ENCODE measurements around the gene VPS26C.
"Not testable (repeated sequence)": the region's sequence is repeated elsewhere in the genome, so short reads cannot be mapped to it uniquely, and the experiment has no call there.

Gene VPS26C

DNA sequence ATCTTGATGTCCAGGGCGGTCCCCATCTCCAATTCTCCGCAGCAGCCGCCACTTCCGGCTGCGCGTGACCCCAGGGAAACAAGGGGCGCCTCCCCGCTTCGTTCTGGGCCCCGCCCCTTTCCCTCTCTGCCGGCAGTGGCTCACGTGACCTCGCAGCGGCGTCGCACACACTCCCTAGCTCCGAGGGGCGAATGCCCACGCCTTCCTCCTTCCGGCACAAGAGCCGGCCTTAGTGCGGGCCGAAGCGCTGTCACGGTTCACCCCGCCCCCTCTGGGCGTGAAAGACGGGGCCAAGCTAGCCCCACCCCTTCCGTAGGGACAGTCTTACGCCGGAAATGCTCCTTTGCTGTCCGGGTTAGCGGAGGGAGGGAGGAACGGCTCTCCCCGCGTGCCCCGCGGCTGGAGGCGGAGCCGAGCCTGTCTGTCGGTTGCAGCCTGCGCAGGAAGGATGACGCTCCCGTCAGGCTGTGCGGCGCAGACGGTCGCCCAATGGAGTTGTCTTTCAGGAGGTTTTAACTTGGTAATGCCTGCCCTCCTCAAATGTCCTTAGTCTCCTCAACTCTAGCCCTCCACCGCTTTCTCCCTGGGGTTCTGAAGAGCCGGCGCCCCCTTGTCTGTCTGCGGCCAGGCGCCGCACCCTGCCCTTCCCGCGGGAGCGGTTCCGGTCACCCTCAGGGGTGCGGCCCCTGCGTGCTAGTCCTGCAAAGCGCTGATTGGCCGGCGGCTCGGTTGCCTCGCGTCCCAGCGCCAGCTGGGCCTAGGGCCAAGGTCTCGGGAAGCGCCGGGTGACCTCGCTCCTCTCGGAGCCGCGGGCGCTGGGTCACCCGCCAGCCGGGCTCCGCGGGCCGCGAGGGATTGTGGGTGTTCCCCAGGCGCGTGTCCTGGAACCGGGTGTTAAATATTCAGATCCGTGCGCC is at the start of gene VPS26C:
VPS26C (minus strand) TSS at position 66 of the 917 bp plus-strand sequence; CDS start at position 26, 40 bp downstream.
- DNase-seq = peak; percentile 99

DNA sequence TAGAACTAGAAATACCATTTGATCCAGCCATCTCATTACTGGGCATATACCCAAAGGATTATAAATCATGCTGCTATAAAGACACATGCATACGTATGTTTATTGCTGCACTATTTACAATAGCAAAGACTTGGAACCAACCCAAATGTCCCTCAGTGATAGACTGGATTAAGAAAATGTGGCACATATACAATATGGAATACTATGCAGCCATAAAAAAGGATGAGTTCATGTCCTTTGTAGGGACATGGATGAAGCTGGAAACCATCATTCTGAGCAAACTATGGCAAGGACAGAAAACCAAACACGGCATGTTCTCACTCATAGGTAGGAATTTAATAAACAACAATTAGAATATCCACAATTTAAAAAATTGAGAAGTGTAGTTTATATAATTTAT is 48.9 kb upstream of the VPS26C start:
- DNase-seq = not testable (repeated sequence)

DNA sequence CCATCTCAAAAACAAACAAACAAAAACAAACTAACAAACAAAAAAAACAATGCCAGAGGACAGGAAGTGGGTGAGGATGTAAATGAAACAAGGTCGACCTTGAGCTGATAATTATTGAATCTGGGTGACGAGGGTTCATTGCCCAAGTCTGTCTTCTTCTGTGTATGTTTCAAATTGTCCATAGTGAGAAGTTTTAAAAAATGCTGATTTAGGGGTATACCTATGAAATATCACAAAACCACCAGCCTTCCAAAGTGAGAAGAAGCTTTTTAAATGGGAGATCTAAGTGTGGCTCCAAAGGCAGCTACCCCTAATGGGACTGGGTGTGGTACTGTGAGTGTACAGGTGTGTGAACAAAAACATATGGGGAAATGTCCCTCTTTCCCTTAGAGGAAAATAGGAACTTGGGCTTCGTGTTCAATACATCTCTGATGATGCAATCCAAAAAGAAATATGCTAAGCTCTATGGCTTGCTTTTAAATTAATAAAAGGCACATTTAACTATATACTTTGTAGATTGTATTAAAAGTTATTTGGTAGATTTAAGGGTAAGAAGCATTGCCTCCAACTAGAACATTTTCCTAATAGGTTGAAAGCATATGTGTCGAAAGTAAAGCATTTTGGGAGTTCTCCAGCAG is 33.1 kb upstream of the VPS26C start:
- DNase-seq = no peak

DNA sequence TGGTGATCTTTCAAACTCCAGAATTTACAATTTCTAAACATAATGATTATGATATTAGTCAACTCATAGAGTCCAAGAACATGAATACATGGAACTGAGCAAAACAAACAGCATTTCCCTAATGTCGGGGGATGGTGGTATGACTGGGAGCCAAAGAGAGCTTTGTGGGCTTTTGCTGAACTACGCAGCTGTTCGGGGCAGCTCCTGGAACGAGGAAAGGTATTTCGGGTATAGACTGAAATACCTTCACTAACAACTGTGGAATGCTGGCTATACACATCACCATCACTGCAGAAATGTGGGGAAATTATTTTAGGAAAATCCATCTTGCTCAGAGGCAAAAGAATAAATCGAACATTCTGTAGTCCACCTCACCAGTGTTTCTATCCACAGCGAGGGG is 30.2 kb upstream of the VPS26C start:
- DNase-seq = no peak

DNA sequence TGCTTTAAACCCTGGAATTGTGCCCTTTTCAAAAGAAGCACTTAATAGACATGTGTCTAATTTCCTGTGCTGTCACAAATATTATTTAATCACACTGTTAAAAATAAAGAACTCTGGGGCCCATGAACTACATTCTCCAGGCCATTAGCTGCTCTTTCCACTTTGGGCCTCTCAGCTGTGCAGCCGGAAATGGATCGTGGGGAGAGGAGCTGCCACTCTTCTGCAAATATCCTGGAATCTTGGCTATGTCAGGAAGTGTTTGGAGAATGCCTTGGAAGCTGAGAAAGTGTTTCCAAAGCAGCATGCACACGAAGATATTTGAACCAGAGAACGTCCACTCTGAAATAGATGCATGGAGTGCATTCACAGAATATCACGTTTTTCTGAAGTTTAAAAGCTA is 27.5 kb upstream of the VPS26C start:
- no peak for DNase-seq

DNA sequence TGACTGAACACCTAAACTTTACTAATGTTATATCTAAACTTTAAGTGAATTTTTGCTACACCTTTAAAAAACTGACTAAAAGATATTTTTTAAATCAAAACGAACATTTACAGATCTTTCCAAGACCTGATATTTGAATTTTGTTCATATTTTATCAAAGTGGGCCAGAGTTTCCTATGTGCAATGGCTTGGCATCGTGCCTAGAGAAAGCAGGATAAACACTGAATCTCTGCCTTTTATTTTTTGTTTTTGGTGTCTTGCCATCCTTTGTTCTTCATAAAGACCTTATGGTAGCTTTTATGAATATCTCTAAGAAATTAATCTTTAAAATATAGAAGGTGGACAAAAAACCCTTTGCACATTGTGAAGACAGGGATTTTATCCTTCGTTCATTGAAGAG is 25.8 kb upstream of the VPS26C start:
- no peak for DNase-seq

DNA sequence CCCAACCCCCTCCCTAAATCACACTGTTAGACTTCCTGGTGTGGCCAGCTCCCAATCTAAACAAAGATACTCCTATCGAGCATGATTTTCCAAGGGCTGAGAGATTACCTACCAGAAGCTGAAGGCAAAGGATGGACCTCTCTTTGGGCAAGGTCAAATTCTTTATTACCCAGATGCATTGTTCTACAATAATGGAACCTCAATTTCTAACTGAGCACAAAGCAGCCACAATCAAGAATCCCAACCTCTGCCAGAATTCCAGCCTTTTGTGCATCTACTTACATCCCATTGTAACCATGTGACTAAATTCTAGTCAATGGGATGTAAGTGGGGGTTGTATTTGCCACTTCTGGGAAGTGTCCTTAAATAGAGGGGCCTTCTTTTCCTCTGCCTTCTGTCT is 24.9 kb upstream of the VPS26C start:
- DNase-seq = no peak

DNA sequence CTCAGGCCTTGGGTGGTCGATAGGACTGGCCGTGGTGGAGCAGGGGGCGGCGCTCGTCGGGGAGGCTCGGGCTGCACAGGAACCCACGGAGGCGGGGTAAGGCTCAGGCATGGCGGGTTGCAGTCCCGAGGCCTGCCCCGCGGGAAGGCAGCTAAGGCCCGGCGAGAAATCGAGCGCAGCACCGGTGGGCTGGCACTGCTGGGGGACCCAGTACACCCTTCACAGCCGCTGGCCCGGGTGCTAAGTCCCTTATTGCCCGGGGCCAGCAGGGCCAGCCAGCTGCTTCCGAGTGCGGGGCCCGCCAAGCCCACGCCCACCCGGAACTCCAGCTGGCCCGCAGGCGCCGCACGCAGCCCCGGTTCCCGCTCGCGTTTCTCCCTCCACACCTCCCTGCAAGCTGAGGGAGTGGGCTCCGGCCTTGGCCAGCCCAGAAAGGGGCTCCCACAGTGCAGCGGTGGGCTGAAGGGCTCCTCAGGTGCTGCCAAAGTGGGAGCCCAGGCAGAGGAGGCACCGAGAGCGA is 16.1 kb upstream of the VPS26C start:
- not testable (repeated sequence) for DNase-seq

DNA sequence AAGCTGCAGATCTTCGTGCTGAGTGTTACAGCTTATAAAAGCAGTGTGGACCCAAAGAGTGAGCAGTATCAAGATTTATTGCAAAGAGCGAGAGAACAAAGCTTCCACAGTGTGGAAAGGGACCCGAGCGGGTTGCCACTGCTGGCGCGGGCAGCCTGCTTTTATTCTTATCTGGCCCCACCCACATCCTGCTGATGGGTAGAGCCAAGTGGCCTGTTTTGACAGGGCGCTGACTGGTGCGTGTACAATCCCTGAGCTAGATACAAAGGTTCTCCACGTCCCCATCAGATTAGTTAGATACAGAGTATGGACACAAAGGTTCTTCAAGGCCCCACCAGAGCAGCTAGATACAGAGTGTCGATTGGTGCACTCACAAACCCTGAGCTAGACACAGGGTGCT is 15.5 kb upstream of the VPS26C start:
- DNase-seq = not testable (repeated sequence)

DNA sequence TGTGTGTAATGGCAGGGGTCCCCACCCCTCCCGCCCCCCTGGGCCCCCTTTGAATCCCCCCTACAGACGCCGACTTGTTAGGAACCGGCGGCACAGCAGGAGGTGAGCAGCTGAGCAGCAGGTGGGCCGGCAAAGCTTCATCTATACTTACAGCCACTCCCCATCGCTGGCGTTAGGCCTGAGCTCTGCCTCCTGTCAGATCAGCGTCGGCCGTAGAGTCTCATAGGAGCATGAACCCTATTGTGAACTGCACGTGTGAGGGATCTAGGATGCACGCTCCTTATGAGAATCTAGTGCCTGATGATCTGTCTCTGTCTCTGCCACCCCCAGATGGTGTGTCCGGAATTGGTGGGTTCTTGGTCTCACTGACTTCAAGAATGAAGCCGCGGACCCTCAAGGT is 14.9 kb upstream of the VPS26C start:
- DNase-seq = no peak

DNA sequence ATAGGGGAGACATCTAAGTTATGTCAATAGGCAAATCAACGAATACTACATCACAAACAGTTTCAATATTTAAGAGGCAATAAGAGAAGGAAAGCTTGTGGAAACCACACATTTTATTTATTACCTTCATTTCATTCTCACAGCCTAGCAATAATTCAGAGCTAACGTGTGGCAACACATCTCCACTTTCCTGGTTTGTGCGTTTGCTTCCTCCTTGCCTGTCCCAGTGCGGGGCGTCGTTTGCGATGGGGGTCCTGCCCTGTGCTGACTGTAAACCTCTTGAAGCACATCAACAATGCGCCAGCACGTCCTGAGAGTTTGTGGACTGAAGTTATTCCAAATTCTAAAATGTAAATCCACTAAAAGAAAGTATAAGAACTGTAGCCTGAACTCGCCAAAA is 14.4 kb upstream of the VPS26C start:
- DNase-seq = no peak

DNA sequence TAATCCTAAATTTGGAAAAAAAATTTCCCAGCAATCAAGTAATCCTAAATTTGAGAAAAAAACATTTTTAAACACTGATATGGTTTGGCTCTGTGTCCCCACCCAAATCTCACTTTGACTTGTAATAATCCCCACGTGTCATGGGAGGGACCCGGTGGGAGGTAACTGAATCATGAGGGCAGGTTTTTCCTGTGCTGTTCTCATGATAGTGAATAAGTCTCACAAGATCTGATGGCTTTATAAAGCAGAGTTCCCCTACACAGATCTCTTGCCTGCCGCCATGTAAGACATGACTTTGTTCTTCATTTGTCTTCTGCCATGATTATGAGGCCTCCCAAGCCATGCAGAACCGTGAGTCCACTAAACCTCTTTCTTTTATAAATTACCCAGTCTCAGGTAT is 12.1 kb upstream of the VPS26C start:
- not testable (repeated sequence) for DNase-seq

DNA sequence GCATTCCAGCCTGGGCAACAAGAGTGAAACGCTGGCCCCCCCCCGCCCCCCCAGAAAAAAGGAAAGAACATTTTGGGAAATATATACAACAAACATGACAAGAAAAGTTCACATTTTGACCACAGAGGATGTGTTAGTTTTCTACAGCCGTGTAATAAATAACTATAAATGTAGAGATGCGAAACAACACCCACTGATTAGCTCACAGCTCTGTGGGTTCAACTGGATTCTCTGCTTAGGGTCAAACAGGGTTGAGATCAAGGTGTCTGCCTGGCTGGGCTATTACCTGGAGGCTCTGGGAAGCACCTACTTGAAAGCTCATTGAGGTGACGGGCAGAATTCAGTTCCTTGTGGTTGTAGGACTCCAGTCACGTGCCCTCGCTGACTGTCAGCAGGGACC is 11.1 kb upstream of the VPS26C start:
- DNase-seq = no peak

DNA sequence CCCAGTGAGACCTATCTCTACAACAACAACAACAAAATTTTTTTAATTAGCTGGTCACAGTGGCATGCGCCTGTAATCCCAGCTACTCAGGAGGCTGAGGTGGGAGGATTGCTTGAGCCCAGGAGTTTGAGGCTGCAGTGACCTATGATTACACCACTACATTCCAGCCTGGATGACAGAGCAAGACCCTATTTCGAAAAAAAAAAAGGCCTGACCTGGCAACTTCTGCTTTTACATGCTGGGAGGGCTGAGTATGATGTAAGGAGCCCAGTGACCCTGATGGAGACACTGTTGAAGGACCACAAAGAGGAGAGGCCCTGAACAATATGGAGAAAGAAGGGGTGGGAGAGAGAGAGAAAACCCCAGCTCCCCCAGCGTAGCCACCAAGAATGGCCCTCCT is 9.2 kb upstream of the VPS26C start:
- DNase-seq = no peak

DNA sequence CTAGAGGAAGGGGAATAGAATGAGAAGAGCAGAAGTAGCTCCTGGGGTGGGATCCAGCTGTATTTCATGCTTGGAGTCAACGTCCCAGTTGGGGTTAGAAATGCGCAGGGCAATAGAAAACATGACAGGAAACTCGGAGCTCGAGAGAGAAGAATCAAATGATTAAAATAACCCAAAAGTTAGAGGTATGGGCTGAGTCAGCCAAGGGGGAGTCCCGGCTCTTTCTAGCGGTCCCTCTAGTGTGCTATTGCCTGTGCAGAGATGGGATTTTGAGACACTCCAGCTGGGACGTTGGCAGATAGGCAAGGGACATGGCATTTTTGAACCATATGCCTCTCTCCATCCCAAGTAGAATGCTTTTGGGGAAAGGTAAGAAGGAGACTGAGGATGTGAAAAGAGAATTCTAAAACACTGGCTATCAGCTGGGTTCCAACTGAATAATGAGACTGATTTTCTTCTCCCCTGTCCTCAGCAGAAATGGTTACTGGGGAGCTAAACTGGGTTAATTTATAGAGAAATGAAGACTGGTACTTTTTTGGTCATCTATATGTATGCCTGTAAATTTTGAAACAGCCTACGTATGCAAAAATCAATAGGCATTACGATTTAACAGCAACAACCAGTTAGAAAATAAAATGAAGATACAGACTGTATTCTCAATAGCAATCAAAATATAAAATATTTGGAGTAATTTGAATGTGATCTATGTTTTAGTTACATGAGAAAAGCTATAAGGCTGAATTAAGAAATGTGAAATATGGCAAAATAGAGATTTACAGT is 7.0 kb upstream of the VPS26C start:
- DNase-seq = no peak

DNA sequence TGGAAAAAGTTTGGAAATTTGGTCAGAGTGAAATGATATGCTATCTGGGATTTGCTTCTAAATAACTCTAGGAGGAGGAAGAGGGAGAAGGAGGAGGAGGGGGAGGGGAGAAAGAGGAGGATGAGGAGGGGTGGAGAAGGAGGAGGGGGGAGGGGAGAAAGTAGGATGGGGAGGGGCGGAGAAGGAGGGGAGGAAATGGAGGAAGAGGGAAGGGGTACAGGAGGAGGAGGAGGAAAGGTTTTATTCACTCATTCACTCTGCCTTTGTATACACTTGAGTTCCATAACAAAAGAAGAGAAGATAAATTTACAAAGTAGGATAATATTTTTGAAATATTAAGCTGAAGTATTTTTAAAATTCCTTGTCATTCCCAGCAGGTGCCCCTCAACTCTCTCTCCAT is 6.3 kb upstream of the VPS26C start:
- no peak for DNase-seq

DNA sequence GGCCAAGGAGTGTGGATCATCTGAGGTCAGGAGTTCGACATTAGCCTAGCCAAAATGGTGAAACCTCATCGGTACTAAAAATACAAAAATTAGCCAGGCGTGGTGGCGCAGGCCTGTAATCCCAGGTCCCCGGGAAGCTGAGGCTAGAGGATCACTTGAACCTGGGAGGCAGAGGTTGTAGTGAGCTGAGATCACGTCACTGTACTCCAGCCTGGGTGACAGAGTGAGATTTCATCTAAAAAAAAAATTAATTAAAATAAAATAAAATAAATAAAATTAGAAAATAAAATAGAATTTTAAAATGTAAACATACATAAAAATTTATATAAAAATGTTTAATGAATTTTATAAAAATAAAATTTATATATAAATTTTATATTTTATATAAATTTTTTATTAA is 5.8 kb upstream of the VPS26C start:
- no peak for DNase-seq

DNA sequence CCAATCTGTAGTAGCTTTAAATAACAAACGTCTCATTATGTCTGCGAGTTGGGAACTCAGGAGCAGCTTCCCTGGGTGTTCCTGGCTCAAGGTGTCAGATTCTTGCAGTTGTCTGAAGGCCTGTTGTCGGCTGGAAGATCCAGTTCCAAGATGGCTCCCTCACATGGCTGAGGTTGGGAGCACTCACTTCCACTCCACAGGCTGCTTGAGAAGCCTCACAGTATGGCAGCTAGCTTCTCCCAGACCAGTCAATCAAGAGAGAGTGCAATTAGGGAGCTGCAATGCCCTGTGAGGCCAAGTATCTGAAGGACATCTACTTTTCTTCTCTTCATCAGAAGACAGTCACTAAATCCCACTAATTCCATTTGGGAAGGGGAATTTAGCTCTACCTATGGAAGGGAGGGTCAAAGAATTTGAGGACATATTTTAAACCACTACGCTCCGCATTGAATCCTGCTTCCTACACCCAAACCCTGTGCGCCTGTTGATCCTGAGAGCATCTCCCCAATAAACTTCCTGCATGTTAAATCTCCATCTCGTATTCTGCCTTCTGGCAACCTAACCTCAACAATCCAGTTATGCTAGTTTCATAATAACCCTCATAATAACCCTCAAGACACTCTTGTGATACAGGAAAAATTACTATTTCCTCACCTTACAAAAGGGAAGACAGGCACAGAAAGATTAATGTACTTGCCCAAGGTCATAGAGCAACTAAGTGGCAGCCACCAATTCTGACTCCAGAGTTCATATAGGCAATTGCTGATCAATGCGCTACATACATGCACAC is 3.6 kb upstream of the VPS26C start:
- DNase-seq = no peak

DNA sequence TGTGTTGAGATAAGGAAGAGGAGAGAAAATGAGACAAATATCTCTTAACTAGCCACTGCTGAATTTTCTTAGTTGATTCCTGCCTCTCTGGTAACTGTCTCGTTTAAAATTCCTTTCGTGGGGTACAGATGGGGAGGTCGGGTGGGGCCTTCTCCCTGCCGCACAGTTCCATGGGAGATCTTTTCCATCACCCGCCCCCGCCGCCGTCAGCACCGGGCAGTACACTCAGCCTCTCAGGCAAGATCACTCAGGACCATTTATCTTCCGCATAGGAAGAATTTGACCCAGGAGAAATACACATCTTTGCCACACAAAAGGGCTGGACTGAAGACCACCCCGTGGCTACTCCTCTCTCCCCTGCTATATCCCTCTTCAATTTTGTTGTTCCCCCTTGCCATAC is 2.3 kb upstream of the VPS26C start:
- no peak for DNase-seq

DNA sequence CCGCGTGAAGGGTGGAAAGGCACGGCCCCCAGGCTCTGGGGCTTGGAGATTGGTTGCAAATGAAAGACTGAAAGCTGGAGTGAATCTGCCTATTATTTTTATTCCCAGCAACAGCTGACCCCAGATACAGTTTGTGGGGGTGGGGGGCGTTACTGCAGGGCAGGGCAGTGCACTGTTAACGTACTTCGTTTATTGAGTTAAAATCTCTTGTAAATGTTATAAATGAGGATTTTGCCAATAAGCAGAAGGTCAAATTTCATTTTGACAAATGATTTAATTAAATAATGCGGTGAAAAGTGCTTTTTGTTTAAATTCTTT is 1.0 kb upstream of the VPS26C start:
- DNase-seq = no peak

DNA sequence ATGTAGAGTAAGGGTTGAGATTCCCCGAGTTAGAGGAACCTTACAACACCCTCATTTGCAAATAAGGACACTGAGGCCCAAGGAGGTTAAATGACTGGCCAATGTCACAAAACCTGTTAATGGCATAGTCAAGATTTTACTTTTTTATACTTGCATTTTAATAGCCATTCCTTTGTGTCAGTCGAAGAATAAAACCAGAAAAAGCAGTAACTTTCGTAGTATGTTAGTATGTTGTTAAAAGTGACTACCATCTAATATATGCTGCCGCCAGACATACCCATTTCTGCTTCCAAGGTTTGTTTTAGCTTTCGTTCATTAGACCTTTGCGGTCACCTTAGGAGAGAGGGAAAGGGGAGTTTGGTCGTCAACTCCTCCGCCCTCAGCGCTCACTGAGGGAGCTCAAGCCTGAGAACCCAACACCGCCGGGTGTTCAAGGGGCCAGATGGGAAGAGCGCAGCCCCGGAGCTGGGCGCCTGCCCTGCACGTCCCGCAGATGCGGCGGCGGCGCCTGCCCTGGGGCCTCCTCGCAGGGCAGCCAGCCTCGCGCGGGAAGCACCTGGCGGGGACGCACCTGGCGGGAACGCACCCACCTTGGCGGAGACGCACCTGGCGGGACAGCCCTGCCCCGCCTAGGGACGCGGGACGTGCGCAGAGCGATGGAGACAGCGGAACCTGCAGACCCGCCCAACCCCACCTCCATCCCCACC is 466 bp downstream of the VPS26C start:
- no peak for DNase-seq

DNA sequence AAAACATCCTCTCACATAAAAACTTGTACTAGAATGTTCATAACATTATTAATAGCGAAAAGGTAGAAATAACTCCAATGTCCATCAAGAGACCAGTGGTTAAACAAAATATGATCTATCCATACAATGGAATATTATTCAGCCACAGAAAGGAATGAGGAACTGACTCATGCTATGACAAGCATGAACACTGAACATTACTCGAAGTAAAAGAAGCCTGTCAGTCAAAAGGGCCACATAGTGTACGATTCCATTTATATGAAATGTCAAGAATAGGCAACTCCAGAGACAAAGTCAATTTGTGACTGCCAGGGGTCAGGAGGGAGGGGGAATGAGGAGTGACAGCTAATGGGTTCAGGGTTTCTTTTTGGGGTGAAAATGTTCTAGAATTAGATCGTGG is 2.3 kb downstream of the VPS26C start:
- no peak for DNase-seq
